Loucy (cell line): ENCODE measurements around the gene DAGLA.

ENCODE experiments used
- EZH2phosphoT487 ChIP-seq: fragments of 200-600 bp; IDR thresholded peaks from 2 replicates; pipeline ENCODE4 v1.6.1; 2018; ENCODE audit warnings: antibody characterized with exemption, mild to moderate bottlenecking, moderate library complexity, borderline replicate concordance
- TF ChIP-seq, protein P1 (sequence below): fragments of 200-600 bp; sonication (generic); conservative IDR thresholded peaks from 2 replicates; pipeline ENCODE4 v1.5.1; 2014; ENCODE audit warnings: mild to moderate bottlenecking, antibody characterized with exemption, low read length

DNA sequence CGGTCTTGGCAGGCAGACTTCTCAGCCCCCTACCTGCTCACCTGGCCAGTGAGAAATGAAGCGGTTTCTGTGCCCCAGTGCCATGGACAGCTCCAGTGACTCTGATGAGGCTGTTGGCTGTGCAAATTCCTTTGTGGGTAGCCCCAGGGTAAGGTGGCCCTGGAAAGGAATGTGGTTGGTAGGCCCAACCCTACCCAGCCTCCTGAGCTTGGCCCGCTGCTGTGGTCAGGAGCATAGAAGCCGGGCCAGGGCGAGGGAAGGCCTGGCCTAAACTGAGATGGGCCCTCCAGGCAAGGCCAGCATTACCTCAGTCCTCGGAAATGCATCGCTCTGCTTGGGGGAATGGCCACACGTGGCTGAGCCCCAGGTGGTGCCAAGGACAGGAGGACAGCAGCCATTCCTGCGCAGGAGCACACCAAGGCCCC lies 16.9 kb downstream of the DAGLA start:
- TF ChIP-seq, protein P1, sequence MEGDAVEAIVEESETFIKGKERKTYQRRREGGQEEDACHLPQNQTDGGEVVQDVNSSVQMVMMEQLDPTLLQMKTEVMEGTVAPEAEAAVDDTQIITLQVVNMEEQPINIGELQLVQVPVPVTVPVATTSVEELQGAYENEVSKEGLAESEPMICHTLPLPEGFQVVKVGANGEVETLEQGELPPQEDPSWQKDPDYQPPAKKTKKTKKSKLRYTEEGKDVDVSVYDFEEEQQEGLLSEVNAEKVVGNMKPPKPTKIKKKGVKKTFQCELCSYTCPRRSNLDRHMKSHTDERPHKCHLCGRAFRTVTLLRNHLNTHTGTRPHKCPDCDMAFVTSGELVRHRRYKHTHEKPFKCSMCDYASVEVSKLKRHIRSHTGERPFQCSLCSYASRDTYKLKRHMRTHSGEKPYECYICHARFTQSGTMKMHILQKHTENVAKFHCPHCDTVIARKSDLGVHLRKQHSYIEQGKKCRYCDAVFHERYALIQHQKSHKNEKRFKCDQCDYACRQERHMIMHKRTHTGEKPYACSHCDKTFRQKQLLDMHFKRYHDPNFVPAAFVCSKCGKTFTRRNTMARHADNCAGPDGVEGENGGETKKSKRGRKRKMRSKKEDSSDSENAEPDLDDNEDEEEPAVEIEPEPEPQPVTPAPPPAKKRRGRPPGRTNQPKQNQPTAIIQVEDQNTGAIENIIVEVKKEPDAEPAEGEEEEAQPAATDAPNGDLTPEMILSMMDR: no peak
- TF ChIP-seq EZH2phosphoT487: no peak
